Measurements from ENCODE around the gene DOCK3. TPM values are rescaled to one million over a fixed set of nuclear protein-coding genes. Genes with fewer than 3 reads are reported as not detected.

DOCK3 gene
- total RNA-seq, 1 experiment from 2014 or later: 0.47 TPM

GRCh38 chr3:51382076-51382745 lies 707.5 kb downstream of the DOCK3 start:
- DNase-seq (ENCODE audit: low spot score): no peak
- no peaks in the 10 kb centered on the region for H3K4me1 ChIP-seq (ENCODE audit: insufficient read depth, low read length, poor library complexity, severe bottlenecking)
- POLR2A ChIA-PET (ENCODE audit: low non-redundant PET): no interaction called here

GRCh38 chr3:51382947-51383578 lies 708.3 kb downstream of the DOCK3 start:
- DNase-seq (ENCODE audit: low spot score): no peak
- CTCF ChIA-PET: no interaction called here
- H3K27ac ChIP-seq (ENCODE audit: low read depth, low read length, poor library complexity, severe bottlenecking): no peak overlapping the region
- no peaks in the 10 kb centered on the region for H3K4me1 ChIP-seq (ENCODE audit: insufficient read depth, low read length, poor library complexity, severe bottlenecking)
- TF ChIP-seq EZH2 (IDR thresholded peaks at IDR 0.05; ENCODE audit: borderline replicate concordance, low read depth, low read length, poor library complexity, severe bottlenecking) (no peak), CTCF (conservative IDR thresholded peaks at IDR 0.05; ENCODE audit: low read depth, low read length) (no peak)
- no peaks in the 10 kb centered on the region for H3K27me3 ChIP-seq (replicated peaks; ENCODE audit: insufficient read depth, low read depth, low read length, poor library complexity)
- peaks cover 7% of the 10 kb centered on the region for H3K36me3 ChIP-seq (ENCODE audit: insufficient read depth, low read length, poor library complexity, severe bottlenecking)
- intact Hi-C loops (cut with micrococcal nuclease; ENCODE audit: unreplicated experiment): no loop called here
- H3K9me3 ChIP-seq (ENCODE audit: low read depth, low read length, poor library complexity, severe bottlenecking): no peaks in the 10 kb centered on the region
- BruUV-seq (replicated peaks): no TSS peak
- POLR2A ChIA-PET (ENCODE audit: low non-redundant PET): no interaction called here
- no peak overlapping the region for H3K4me3 ChIP-seq (ENCODE audit: low read depth, low read length, poor library complexity, severe bottlenecking)

More at GRCh38 chr3:51382076-51382745, 707.5 kb downstream of the DOCK3 start:
- Histone ChIP-seq H3K4me3 (ENCODE audit: low read depth, low read length, poor library complexity, severe bottlenecking) (no peak overlapping the region), H3K9me3 (ENCODE audit: low read depth, low read length, poor library complexity, severe bottlenecking) (no peaks in the 10 kb centered on the region), H3K36me3 (ENCODE audit: insufficient read depth, low read length, poor library complexity, severe bottlenecking) (peaks cover 3% of the 10 kb centered on the region), H3K27me3 (replicated peaks; ENCODE audit: insufficient read depth, low read depth, low read length, poor library complexity) (no peaks in the 10 kb centered on the region), H3K27ac (ENCODE audit: low read depth, low read length, poor library complexity, severe bottlenecking) (no peak overlapping the region)
- TF ChIP-seq CTCF (conservative IDR thresholded peaks at IDR 0.05; ENCODE audit: low read depth, low read length) (no peak), EZH2 (IDR thresholded peaks at IDR 0.05; ENCODE audit: borderline replicate concordance, low read depth, low read length, poor library complexity, severe bottlenecking) (no peak)
- no TSS peak for BruUV-seq (replicated peaks)
- CTCF ChIA-PET: no interaction called here
- intact Hi-C loops (cut with micrococcal nuclease; ENCODE audit: unreplicated experiment): no loop called here

- Histone ChIP-seq H3K4me3 (ENCODE audit: low read depth, low read length, poor library complexity, severe bottlenecking) (peak overlapping the region; percentile 79), H3K9me3 (ENCODE audit: low read depth, low read length, poor library complexity, severe bottlenecking) (no peaks in the 10 kb centered on the region), H3K4me1 (ENCODE audit: insufficient read depth, low read length, poor library complexity, severe bottlenecking) (no peaks in the 10 kb centered on the region), H3K36me3 (ENCODE audit: insufficient read depth, low read length, poor library complexity, severe bottlenecking) (peaks cover 17% of the 10 kb centered on the region), H3K27ac (ENCODE audit: low read depth, low read length, poor library complexity, severe bottlenecking) (peak overlapping the region; percentile 94), H3K27me3 (replicated peaks; ENCODE audit: insufficient read depth, low read depth, low read length, poor library complexity) (no peaks in the 10 kb centered on the region)
- ChIA-PET CTCF (no interaction called here), POLR2A (ENCODE audit: low non-redundant PET) (no interaction called here)
- TF ChIP-seq EZH2 (IDR thresholded peaks at IDR 0.05; ENCODE audit: borderline replicate concordance, low read depth, low read length, poor library complexity, severe bottlenecking) (no peak), CTCF (conservative IDR thresholded peaks at IDR 0.05; ENCODE audit: low read depth, low read length) (no peak)
- TSS peak; percentile 82 for BruUV-seq (replicated peaks)
- intact Hi-C loops (cut with micrococcal nuclease; ENCODE audit: unreplicated experiment): no loop called here
- DNase-seq (ENCODE audit: low spot score): no peak
Observed at GRCh38 chr3:51384055-51384725, 709.5 kb downstream of the DOCK3 start.
